ENCODE data around the gene EIF5B.

EIF5B gene

GRCh38 chr2:99399795-99400194 lies 62.6 kb downstream of the EIF5B start:
- no peak for TF ChIP-seq CTCF (IDR thresholded peaks at IDR 0.05; ENCODE audit: low read length, missing control alignments)
- no peak for DNase-seq (ENCODE audit: low read depth)
- no peak overlapping the region for H3K4me3 ChIP-seq (replicated peaks; ENCODE audit: low read depth, low read length)

- no peak for TF ChIP-seq CTCF (IDR thresholded peaks at IDR 0.05; ENCODE audit: low read length, missing control alignments)
- no peak for DNase-seq (ENCODE audit: low read depth)
- H3K4me3 ChIP-seq (replicated peaks; ENCODE audit: low read depth, low read length), result no peak overlapping the region
Observed at GRCh38 chr2:99401841-99402240, 64.7 kb downstream of the EIF5B start.

DNA sequence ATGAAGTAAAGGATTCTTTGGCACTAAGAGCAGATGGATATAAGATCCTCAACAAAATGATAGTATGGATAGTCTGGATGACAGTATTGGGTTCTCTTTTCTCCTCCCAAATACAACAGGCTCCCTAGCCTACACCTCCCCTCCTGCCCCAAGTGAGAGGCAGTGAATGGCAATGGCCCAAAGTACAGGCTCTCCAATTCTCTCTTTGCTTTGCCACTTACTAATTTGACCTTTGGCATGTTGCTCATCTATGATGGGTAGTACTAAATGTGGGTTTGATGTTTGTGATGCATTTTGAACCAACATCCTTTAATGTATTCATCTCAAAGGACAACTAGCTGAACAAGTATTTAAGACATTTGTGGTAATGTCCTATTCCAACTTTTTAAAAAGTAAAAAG lies 65.9 kb downstream of the EIF5B start:
- DNase-seq (ENCODE audit: low read depth), result no peak
- no peak for TF ChIP-seq CTCF (IDR thresholded peaks at IDR 0.05; ENCODE audit: low read length, missing control alignments)
- H3K4me3 ChIP-seq (replicated peaks; ENCODE audit: low read depth, low read length), result no peak overlapping the region

- TF ChIP-seq CTCF (IDR thresholded peaks at IDR 0.05; ENCODE audit: low read length, missing control alignments), result no peak
- H3K4me3 ChIP-seq (replicated peaks; ENCODE audit: low read depth, low read length), result no peak overlapping the region
- no peak for DNase-seq (ENCODE audit: low read depth)
Observed at GRCh38 chr2:99403524-99403923, 66.3 kb downstream of the EIF5B start.

DNA sequence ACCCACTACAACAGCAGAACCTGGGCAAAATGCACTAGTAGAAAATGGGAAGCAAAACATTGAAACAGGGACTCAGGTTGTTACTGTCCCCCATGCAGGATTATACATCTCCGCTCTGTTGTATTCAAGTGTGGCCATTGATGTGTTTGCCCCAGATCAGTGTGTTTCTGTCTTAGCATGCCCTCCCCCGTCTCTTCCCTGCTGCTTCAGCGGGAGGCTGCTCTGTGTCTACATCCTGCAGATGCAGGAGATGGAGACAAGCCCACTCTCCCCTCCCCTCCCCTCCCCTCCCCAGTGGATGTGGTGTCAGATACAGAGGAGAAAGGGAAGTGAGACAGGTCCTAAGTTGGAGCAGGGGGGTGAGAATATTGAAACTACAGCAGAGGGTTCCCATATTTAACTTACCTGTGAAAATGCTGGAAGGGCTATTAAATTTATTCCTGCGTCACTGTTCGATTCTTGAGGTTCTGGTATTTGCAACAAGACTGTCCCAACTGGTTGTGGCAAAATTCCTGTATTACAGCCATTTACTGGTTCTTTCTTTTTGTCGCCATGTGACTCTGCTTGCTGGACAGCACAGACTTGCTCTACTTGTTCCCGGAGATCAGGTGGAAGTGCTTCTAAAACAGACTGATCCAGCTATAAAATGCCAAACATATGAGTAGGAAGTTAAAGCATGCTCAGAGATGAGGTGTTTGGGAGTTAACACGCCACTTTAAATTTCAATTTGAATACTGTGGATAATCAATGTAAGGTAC lies 67.0 kb downstream of the EIF5B start:
- no peak overlapping the region for H3K4me3 ChIP-seq (replicated peaks; ENCODE audit: low read depth, low read length)
- no peak for DNase-seq (ENCODE audit: low read depth)
- TF ChIP-seq CTCF (IDR thresholded peaks at IDR 0.05; ENCODE audit: low read length, missing control alignments), result no peak

GRCh38 chr2:99404797-99405669 lies 67.8 kb downstream of the EIF5B start:
- TF ChIP-seq CTCF (IDR thresholded peaks at IDR 0.05; ENCODE audit: low read length, missing control alignments), result no peak
- no peak for DNase-seq (ENCODE audit: low read depth)
- H3K4me3 ChIP-seq (replicated peaks; ENCODE audit: low read depth, low read length), result no peak overlapping the region

Measured in fibroblast of pulmonary artery (primary cell).